HepG2 (cell line): ENCODE data around the gene PSMD2. TPM values are rescaled to one million over a fixed set of nuclear protein-coding genes. Genes with fewer than 3 reads are reported as not detected.

Source experiments
- ARNT2 ChIP-seq: sonication (generic); formaldehyde crosslinking; IDR thresholded peaks from 2 replicates; pipeline ENCODE4 v1.8.0; 2022; ENCODE audit warnings: mild to moderate bottlenecking, low read depth, missing genetic modification reagents, moderate library complexity
- ELF1 ChIP-seq: sonication (generic); formaldehyde crosslinking; IDR thresholded peaks from 2 replicates; pipeline ENCODE4 v1.4.0; 2020; ENCODE audit warnings: missing genetic modification reagents
- GFI1 ChIP-seq: sonication (generic); formaldehyde crosslinking; IDR thresholded peaks from 2 replicates; pipeline ENCODE4 v1.5.0; 2020; ENCODE audit warnings: missing genetic modification reagents, mild to moderate bottlenecking, borderline replicate concordance
- HNF4G ChIP-seq, 2 experiments: sonication (generic) in 1 of 2; formaldehyde crosslinking in 1 of 2; IDR thresholded peaks; 2 replicates each; pipeline versions ENCODE4 v1.4.0 to v1.6.1; 2011 to 2020; ENCODE audit warnings: borderline replicate concordance in 2 of 2, low read depth in 2 of 2, mild to moderate bottlenecking in 2 of 2, low read length in 1 of 2, missing genetic modification reagents in 1 of 2, moderate library complexity in 1 of 2
- IRF1 ChIP-seq: sonication (generic); formaldehyde crosslinking; IDR thresholded peaks from 2 replicates; pipeline ENCODE4 v1.4.0; 2020; ENCODE audit warnings: low read depth, mild to moderate bottlenecking, missing genetic modification reagents
- NONO ChIP-seq, 2 experiments: fragments of 450-650 bp in 1 of 2; sonication (generic) in 1 of 2; formaldehyde crosslinking in 1 of 2; IDR thresholded peaks in 1 of 2; conservative IDR thresholded peaks in 1 of 2; 2 replicates each; pipeline versions ENCODE4 v1.6.1 to v1.8.0; 2017 to 2022; ENCODE audit warnings: mild to moderate bottlenecking in 1 of 2, missing genetic modification reagents in 1 of 2, moderate library complexity in 1 of 2
- STAT6 ChIP-seq: sonication (generic); formaldehyde crosslinking; IDR thresholded peaks from 2 replicates; pipeline ENCODE4 v1.4.0; 2020; ENCODE audit warnings: missing genetic modification reagents, mild to moderate bottlenecking, borderline replicate concordance
- TBL1XR1 ChIP-seq: fragments of 150-350 bp; IDR thresholded peaks from 2 replicates; pipeline ENCODE4 v1.6.1; 2014; ENCODE audit warnings: borderline replicate concordance, low read length; ENCODE audit not compliant: partially characterized antibody
- ZBTB39 ChIP-seq: sonication (generic); formaldehyde crosslinking; IDR thresholded peaks from 2 replicates; pipeline ENCODE4 v1.5.0; 2020; ENCODE audit warnings: missing genetic modification reagents
- ZNF281 ChIP-seq: sonication (generic); formaldehyde crosslinking; IDR thresholded peaks from 2 replicates; pipeline ENCODE4 v1.4.0; 2020; ENCODE audit warnings: missing genetic modification reagents, borderline replicate concordance
- ZNF3 ChIP-seq: IDR thresholded peaks from 2 replicates; pipeline ENCODE4 v1.7.0; 2017; ENCODE audit warnings: inconsistent platforms
- ZNF773 ChIP-seq: sonication (generic); formaldehyde crosslinking; IDR thresholded peaks from 2 replicates; pipeline ENCODE4 v1.4.0; 2020; ENCODE audit warnings: missing genetic modification reagents, borderline replicate concordance
- polyA plus RNA-seq, 8 experiments: library from polyadenylated mRNA; depleted of rRNA in 3 of 8; stranded (reverse) in 7 of 8; unstranded in 1 of 8; fragments of >200 nt; fragmentation: Illumina TruSeq in 4 of 8; extraction: Trizol in 4 of 8; gene quantifications; 2 replicates each; pipeline versions ENCODE4 v1.2.1 to v1.2.3, GENCODE V29; 2011 to 2016; ENCODE audit warnings: low read depth in 4 of 8, missing spikeins in 1 of 8, mixed read lengths in 1 of 8; ENCODE audit not compliant: insufficient read depth in 1 of 8
- total RNA-seq, 5 experiments: library from RNA; depleted of rRNA; stranded (reverse); fragments of >200 nt; fragmentation: Illumina TruSeq; extraction: Trizol; gene quantifications; 2 replicates each; pipeline ENCODE4 v1.2.3, GENCODE V29; 2016; ENCODE audit warnings: low read depth in 1 of 5

PSMD2 gene
- total and polyA plus RNA-seq, 2 of the 13 experiments (the other 11 are each of a cell fraction or from before 2014, with no cell fraction given) = 125 to 200 TPM

- TF ChIP-seq ZNF281 (CRISPR knock-in tag) (no peak), ZNF773 (CRISPR knock-in tag) (0 out of 2 replicates have a peak, but pooled peaks have one; percentile 31), NONO (IDR thresholded peaks at IDR 0.05) (no peak), NONO (CRISPR knock-in tag; conservative IDR thresholded peaks at IDR 0.05) (peak; percentile 26; the same call in 1 of the 2 replicates), ELF1 (CRISPR knock-in tag) (0 out of 2 replicates have a peak, but pooled peaks have one; percentile 38), HNF4G (IDR thresholded peaks at IDR 0.05; ENCODE audit: borderline replicate concordance, low read depth, low read length) (no peak), HNF4G (CRISPR knock-in tag; IDR thresholded peaks at IDR 0.05; ENCODE audit: borderline replicate concordance, low read depth) (no peak; the same call in 1 of the 2 replicates), IRF1 (CRISPR knock-in tag) (no peak), STAT6 (CRISPR knock-in tag) (no peak), GFI1 (CRISPR knock-in tag) (peak; percentile 94), TBL1XR1 (no peak), ZBTB39 (CRISPR knock-in tag) (no peak), ZNF3 (CRISPR knock-in tag) (no peak), ARNT2 (CRISPR knock-in tag) (no peak)
Measured at GRCh38 chr3:184336547-184337398, 37.7 kb downstream of the PSMD2 start (continued).
